Ishikawa (cell line): ENCODE measurements around the gene RAX2.

Source experiments
- CEBPB ChIP-seq: IDR thresholded peaks from 2 replicates; pipeline ENCODE4 v1.6.1; 2012
- CREB1 ChIP-seq: IDR thresholded peaks from 2 replicates; pipeline ENCODE4 v1.6.1; 2012; ENCODE audit warnings: low read depth
- EGR1 ChIP-seq: IDR thresholded peaks from 2 replicates; pipeline ENCODE4 v1.6.1; 2012
- EP300 ChIP-seq: IDR thresholded peaks from 2 replicates; pipeline ENCODE4 v1.6.1; 2012; ENCODE audit warnings: borderline replicate concordance
- FOXM1 ChIP-seq: IDR thresholded peaks from 2 replicates; pipeline ENCODE4 v1.6.1; 2012; ENCODE audit warnings: low read depth, borderline replicate concordance
- RAD21 ChIP-seq: IDR thresholded peaks from 2 replicates; pipeline ENCODE4 v1.6.1; 2012; ENCODE audit warnings: low read depth
- TAF1 ChIP-seq: IDR thresholded peaks from 2 replicates; pipeline ENCODE4 v1.6.1; 2012; ENCODE audit warnings: low read depth, mild to moderate bottlenecking
- TCF12 ChIP-seq: IDR thresholded peaks from 2 replicates; pipeline ENCODE4 v1.6.1; 2012; ENCODE audit warnings: low read depth
- TEAD4 ChIP-seq: IDR thresholded peaks from 2 replicates; pipeline ENCODE4 v1.6.1; 2012
- YY1 ChIP-seq: IDR thresholded peaks from 2 replicates; pipeline ENCODE4 v1.6.1; 2012; ENCODE audit warnings: low read depth
- TF ChIP-seq, protein P1 (sequence below): IDR thresholded peaks from 2 replicates; pipeline ENCODE4 v1.6.1; 2012; ENCODE audit warnings: low read depth, mild to moderate bottlenecking
- TF ChIP-seq, protein P2 (sequence below): IDR thresholded peaks from 2 replicates; pipeline ENCODE4 v1.6.1; 2012

DNA sequence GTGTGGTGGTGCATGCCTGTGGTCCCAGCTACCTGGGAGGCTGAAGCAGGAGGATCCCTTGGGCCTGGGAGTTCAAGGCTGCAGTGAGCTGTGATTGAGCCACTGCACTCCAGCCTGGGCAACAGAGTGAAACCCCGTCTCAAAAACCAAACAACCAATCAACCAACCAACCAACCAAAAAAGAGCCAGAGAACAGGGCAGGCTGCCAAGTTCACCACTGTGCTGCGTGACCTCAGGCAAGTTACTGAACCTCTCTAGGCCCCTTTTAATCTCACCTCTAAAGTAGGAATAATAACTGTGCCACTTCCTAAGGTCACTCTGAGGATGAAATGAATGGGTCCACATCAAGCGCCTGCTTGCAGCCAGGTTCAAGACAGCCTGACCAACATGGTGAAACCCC, 46.9 kb downstream of the RAX2 start:
- no peak for TF ChIP-seq CREB1
- no peak for TF ChIP-seq RAD21
- TF ChIP-seq CEBPB, result no peak
- no peak for TF ChIP-seq YY1
- no peak for TF ChIP-seq EP300
- no peak for TF ChIP-seq EGR1
- TF ChIP-seq TAF1, result no peak
- no peak for TF ChIP-seq TEAD4
- no peak for TF ChIP-seq TCF12
- TF ChIP-seq, protein P1, sequence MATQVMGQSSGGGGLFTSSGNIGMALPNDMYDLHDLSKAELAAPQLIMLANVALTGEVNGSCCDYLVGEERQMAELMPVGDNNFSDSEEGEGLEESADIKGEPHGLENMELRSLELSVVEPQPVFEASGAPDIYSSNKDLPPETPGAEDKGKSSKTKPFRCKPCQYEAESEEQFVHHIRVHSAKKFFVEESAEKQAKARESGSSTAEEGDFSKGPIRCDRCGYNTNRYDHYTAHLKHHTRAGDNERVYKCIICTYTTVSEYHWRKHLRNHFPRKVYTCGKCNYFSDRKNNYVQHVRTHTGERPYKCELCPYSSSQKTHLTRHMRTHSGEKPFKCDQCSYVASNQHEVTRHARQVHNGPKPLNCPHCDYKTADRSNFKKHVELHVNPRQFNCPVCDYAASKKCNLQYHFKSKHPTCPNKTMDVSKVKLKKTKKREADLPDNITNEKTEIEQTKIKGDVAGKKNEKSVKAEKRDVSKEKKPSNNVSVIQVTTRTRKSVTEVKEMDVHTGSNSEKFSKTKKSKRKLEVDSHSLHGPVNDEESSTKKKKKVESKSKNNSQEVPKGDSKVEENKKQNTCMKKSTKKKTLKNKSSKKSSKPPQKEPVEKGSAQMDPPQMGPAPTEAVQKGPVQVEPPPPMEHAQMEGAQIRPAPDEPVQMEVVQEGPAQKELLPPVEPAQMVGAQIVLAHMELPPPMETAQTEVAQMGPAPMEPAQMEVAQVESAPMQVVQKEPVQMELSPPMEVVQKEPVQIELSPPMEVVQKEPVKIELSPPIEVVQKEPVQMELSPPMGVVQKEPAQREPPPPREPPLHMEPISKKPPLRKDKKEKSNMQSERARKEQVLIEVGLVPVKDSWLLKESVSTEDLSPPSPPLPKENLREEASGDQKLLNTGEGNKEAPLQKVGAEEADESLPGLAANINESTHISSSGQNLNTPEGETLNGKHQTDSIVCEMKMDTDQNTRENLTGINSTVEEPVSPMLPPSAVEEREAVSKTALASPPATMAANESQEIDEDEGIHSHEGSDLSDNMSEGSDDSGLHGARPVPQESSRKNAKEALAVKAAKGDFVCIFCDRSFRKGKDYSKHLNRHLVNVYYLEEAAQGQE, result no peak
- TF ChIP-seq, protein P2, sequence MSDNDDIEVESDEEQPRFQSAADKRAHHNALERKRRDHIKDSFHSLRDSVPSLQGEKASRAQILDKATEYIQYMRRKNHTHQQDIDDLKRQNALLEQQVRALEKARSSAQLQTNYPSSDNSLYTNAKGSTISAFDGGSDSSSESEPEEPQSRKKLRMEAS, result no peak
- TF ChIP-seq FOXM1, result no peak
